ENCODE measurements around the gene TMEM161A. TPM values are rescaled to one million over a fixed set of nuclear protein-coding genes. Genes with fewer than 3 reads are reported as not detected.

TMEM161A gene
- total RNA-seq, 1 experiment from 2014 or later: 76.0 TPM

DNA sequence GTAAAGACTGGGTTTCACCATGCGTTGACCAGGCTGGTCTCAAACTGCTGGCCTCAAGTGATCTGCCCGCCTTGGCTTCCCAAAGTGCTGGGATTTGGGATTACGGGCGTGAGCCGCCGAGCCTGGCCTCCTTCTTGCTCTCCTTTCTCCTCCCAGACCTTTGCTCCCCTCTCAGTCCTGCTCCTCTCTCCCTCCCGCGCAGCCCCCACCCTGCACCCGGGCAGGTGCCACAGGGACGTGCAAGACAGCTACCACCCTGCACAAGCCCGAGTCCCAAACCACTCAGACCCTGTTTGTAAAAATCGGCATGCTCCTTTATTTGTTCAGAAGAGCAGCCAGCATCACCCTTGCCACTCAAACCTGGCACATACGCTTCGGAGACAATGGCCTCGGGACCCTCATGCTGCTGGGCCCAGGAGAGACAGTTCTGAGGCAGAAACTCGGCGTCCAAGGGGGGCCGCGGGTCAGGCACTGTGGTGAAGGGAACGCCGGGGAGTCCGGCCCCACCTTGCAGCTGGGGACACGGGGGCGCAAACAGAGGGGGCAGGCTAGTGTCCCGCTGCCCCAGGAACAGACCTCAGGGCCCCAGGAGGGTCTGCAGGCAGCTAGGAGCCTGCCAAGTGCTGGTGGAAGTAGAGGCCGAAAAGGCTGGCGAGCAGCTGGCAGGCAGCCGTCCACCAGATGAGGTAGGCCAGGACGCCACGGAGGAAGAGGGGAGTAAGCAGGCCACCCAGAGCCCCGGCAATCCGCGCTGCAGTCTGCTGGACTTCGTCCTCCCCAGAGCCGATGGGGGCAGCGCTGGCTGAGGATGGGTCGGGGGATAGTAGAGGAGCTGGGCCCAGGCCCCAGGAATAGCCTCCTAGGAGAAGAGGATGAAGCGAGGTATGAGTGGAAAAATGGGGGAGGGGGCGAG, 18.7 kb downstream of the TMEM161A start:
- Histone ChIP-seq H3K27ac (ENCODE audit: low read depth, low read length) (no peak overlapping the region), H3K9me3 (ENCODE audit: control insufficient read depth in 1 of 2, insufficient read depth in 1 of 2, low read depth in 1 of 2, low read length in 2 of 2) (no peaks in the 10 kb centered on the region), H4K20me1 (ENCODE audit: insufficient read depth) (no peaks in the 10 kb centered on the region), H3K36me3 (ENCODE audit: control insufficient read depth in 1 of 2, insufficient read depth in 2 of 2, low read length in 2 of 2) (peaks cover 16 to 41% of the 10 kb centered on the region in 2 experiments), H3K9me2 (ENCODE audit: insufficient read depth) (no peaks in the 10 kb centered on the region), H2AFZ (ENCODE audit: low read depth, low read length, poor library complexity, severe bottlenecking) (no peak overlapping the region), H3K4me2 (ENCODE audit: low read length) (no peak overlapping the region), H3K4me1 (ENCODE audit: control insufficient read depth in 1 of 2, insufficient read depth in 2 of 2, low read length in 2 of 2) (peaks cover 0 to 5% of the 10 kb centered on the region in 2 experiments; a peak in 2 of 4 replicates), H3K79me2 (ENCODE audit: insufficient read depth, low read length) (no peaks in the 10 kb centered on the region), H3K9ac (ENCODE audit: low read length) (no peak overlapping the region), H3K4me3 (replicated peaks in 1 of 2; ENCODE audit: low read depth in 1 of 2, low read length in 2 of 2) (no peak overlapping the region), H3K27me3 (ENCODE audit: insufficient read depth, low read length) (no peaks in the 10 kb centered on the region)
- intact Hi-C loops (cut with micrococcal nuclease): no loop called here
- DNase-seq (ENCODE audit: low read depth, low spot score) (no peak), ATAC-seq (no peak)
- TF ChIP-seq ZNF274 (IDR thresholded peaks at IDR 0.05; ENCODE audit: low read depth, low read length) (no peak), EGR1 (IDR thresholded peaks at IDR 0.05; ENCODE audit: low read depth) (no peak), POLR2AphosphoS5 (IDR thresholded peaks at IDR 0.05; ENCODE audit: low read depth, low read length) (no peak), JUND (IDR thresholded peaks at IDR 0.05) (no peak), POLR2A (IDR thresholded peaks at IDR 0.05; ENCODE audit: borderline replicate concordance, extremely low read depth, insufficient read depth, insufficient read length) (no peak), SP1 (IDR thresholded peaks at IDR 0.05; ENCODE audit: low read depth) (no peak), EZH2 (IDR thresholded peaks at IDR 0.05) (no peak), RAD21 (IDR thresholded peaks at IDR 0.05; ENCODE audit: low read depth) (no peak), CEBPB (IDR thresholded peaks at IDR 0.05; ENCODE audit: low read depth) (no peak)
- TF ChIP-seq, protein P1, sequence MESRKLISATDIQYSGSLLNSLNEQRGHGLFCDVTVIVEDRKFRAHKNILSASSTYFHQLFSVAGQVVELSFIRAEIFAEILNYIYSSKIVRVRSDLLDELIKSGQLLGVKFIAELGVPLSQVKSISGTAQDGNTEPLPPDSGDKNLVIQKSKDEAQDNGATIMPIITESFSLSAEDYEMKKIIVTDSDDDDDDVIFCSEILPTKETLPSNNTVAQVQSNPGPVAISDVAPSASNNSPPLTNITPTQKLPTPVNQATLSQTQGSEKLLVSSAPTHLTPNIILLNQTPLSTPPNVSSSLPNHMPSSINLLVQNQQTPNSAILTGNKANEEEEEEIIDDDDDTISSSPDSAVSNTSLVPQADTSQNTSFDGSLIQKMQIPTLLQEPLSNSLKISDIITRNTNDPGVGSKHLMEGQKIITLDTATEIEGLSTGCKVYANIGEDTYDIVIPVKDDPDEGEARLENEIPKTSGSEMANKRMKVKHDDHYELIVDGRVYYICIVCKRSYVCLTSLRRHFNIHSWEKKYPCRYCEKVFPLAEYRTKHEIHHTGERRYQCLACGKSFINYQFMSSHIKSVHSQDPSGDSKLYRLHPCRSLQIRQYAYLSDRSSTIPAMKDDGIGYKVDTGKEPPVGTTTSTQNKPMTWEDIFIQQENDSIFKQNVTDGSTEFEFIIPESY (IDR thresholded peaks at IDR 0.05; ENCODE audit: extremely low read depth, insufficient replicate concordance, low read length): no peak
- POLR2A ChIA-PET: no interaction called here
- RAD21 ChIA-PET (ENCODE audit: low non-redundant PET in 1 of 2, low total read pairs in 2 of 2, uncharacterized antibody in 2 of 2, unreplicated experiment in 2 of 2): no interaction called here
- CTCF ChIA-PET: no interaction called here
- no TSS peak for BruUV-seq (replicated peaks)
